ENCODE data around the gene NEUROG1. TPM values are rescaled to one million over a fixed set of nuclear protein-coding genes. Genes with fewer than 3 reads are reported as not detected.

Gene NEUROG1, protein sequence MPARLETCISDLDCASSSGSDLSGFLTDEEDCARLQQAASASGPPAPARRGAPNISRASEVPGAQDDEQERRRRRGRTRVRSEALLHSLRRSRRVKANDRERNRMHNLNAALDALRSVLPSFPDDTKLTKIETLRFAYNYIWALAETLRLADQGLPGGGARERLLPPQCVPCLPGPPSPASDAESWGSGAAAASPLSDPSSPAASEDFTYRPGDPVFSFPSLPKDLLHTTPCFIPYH
- not detected in 2 replicates for total RNA-seq

DNA sequence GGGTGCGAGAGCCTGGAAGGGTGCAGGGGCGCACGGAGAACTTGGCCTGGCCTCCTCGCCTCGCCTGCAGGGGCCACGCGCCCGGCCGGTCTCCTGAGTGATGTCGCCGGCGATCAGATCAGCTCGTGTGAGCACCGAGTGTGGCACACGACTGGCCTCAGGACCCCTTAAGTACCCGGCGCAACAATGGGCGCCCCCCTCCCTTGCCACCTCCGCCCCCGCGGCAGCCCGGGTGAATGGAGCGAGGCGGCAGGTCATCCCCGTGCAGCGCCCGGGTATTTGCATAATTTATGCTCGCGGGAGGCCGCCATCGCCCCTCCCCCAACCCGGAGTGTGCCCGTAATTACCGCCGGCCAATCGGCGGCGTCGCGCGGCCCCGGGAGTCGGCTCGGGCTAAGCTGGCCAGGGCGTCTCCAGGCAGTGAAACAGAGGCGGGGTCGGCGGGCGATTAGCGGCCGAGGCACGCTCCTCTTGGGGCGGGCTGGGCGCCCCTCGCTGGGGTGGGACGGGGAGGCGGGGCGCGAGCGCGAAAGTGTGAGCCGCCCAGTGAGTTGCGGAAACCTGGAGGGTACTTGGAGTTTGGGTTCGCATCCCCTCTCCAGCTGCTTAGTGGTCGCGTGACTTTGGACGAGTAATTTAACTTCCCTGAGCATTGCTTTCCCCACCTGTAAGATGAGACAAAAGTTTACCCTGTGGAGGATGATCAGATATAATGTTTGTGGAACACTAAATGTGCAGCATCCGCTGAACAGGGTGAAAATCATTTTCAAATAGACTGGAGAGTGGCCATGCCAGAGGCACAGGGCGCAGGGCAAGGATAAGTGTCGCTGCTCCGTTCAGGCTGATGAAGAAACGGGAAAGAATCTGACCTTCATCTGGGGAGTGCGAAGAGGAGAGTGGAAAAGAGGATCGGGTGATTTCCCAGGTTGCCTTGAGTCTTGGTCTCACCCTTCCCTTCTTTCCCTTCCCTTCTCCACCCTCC is at the start of gene NEUROG1:
NEUROG1 (minus strand) TSS at position 145 of the 982 bp plus-strand sequence. CDS start 274 bp downstream, outside the sequence.

DNA sequence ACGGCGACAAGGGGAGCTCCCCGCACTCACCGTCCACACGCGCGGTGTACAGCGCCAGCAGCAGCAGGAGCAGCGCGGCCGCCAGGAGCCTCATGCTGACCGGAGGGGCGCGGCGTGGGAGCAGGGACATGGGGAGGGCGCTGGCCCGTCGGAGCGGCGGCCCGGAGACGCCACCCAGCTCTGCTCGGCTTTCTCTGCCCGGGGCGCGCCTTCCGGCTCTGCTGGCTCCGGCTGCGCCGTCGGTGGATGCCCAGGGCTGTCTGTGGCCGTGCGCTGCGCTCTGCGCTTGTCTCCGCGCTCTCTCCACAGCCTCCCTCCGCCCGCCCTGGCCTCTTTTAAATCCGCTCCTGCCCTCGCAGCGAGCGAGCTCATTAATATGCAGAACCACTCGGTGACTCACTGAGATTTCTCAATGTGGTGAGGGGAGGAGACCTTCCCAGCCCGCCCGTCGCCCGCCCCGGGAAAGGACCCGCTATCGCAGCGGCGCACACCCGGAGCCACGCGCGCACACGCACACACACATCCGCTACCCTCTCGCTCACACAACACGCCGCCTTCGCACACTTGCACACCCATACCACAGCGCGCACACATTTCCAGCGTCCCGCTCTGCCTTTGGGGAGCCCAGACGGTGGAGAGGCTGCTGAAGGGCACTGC is 43.0 kb upstream of the NEUROG1 start, which contains the start of gene CXCL14:
CXCL14 (minus strand) TSS at position 307 of the 657 bp plus-strand sequence; CDS start at position 94, 213 bp downstream.

Other genes starting within 250 kb of the NEUROG1 start
- 94.8 and 123 TPM in 2 replicates for gene MACROH2A1, start 136.7 kb downstream of the NEUROG1 start, total RNA-seq
- not detected in 2 replicates for gene DCANP1, start 88.6 kb downstream of the NEUROG1 start, total RNA-seq
- gene TIFAB, start 83.6 kb downstream of the NEUROG1 start, total RNA-seq = not detected in 2 replicates
- gene CXCL14, start 43.0 kb upstream of the NEUROG1 start, total RNA-seq = not detected in 2 replicates